A673 (cell line): Measurements from ENCODE around the gene TRAPPC14. TPM values are rescaled to one million over a fixed set of nuclear protein-coding genes. Genes with fewer than 3 reads are reported as not detected.
A peak's percentile ranks its signal among the peaks of the same experiment; 100 is the strongest.

ENCODE experiments used
- BruUV-seq: library from RNA; stranded (reverse); fragments of 400-500 nt; replicated peaks from 2 replicates; lab custom pipeline; 2021; lab: Mats Ljungman, UMichigan
- CTCF ChIA-PET: fragments of 300-600 bp; sonication (Branson Sonifier 250); formaldehyde crosslinking; loops from one replicate; lab custom pipeline; 2022; ENCODE audit warnings: antibody characterized with exemption; lab: Charles Lee
- POLR2A ChIA-PET: fragments of 300-600 bp; sonication (Branson Sonifier 250); formaldehyde crosslinking; loops from one replicate; lab custom pipeline; 2022; ENCODE audit warnings: antibody characterized with exemption; ENCODE audit not compliant: low non-redundant PET; lab: Charles Lee
- DNase-seq: peaks from one replicate; pipeline ENCODE4 v3.0.0-alpha.2; 2015; ENCODE audit warnings: low spot score
- H3K27ac ChIP-seq: fragments of 200-600 bp; sonication (generic); 2 replicates; pipeline ENCODE4 v1.5.1; 2016; ENCODE audit warnings: mixed run types, low read depth, mild to moderate bottlenecking, mixed read lengths, antibody characterized with exemption, low read length; ENCODE audit not compliant: poor library complexity, severe bottlenecking
- H3K27me3 ChIP-seq: fragments of 200-600 bp; sonication (generic); replicated peaks from 2 replicates; pipeline ENCODE4 v1.6.1; 2017; ENCODE audit warnings: mixed run types, low read depth, mild to moderate bottlenecking, mixed read lengths, antibody characterized with exemption, low read length; ENCODE audit not compliant: insufficient read depth, poor library complexity
- H3K36me3 ChIP-seq: fragments of 200-600 bp; sonication (generic); 2 replicates; pipeline ENCODE4 v1.6.1; 2016; ENCODE audit warnings: mixed run types, mild to moderate bottlenecking, mixed read lengths, antibody characterized with exemption, low read length; ENCODE audit not compliant: insufficient read depth, poor library complexity, severe bottlenecking
- H3K4me1 ChIP-seq: fragments of 200-600 bp; sonication (generic); 2 replicates; pipeline ENCODE4 v1.6.1; 2017; ENCODE audit warnings: mixed run types, mild to moderate bottlenecking, mixed read lengths, antibody characterized with exemption, low read length; ENCODE audit not compliant: insufficient read depth, poor library complexity, severe bottlenecking
- H3K4me3 ChIP-seq: fragments of 200-600 bp; sonication (generic); 2 replicates; pipeline ENCODE4 v1.5.1; 2016; ENCODE audit warnings: low read depth, mixed run types, mild to moderate bottlenecking, mixed read lengths, low read length; ENCODE audit not compliant: poor library complexity, severe bottlenecking
- H3K9me3 ChIP-seq: fragments of 200-600 bp; sonication (generic); 2 replicates; pipeline ENCODE4 v1.6.1; 2016; ENCODE audit warnings: mixed run types, low read depth, mild to moderate bottlenecking, mixed read lengths, antibody characterized with exemption, low read length; ENCODE audit not compliant: poor library complexity, severe bottlenecking
- EZH2 ChIP-seq: fragments of 200-600 bp; sonication (generic); IDR thresholded peaks from 2 replicates; pipeline ENCODE4 v1.6.1; 2017; ENCODE audit warnings: borderline replicate concordance, low read depth, mild to moderate bottlenecking, mixed read lengths, antibody characterized with exemption, low read length; ENCODE audit not compliant: poor library complexity, severe bottlenecking
- intact Hi-C: fragments of 100-400 bp; cut with micrococcal nuclease; formaldehyde crosslinking; loops from one replicate; pipeline ENCODE4 v1.10.0; 2022; ENCODE audit not compliant: unreplicated experiment
- total RNA-seq: library from RNA; stranded (reverse); gene quantifications from 2 replicates; pipeline ENCODE4 v1.2.3, GENCODE V29; 2021
- TF ChIP-seq, protein P1 (sequence below): fragments of 300-800, 200-600 bp; sonication (generic); conservative IDR thresholded peaks from 2 replicates; pipeline ENCODE4 v1.5.1; 2017; ENCODE audit warnings: low read depth, mild to moderate bottlenecking, antibody characterized with exemption, low read length, moderate library complexity, mixed read lengths

TRAPPC14 gene
- total RNA-seq, 1 experiment from 2014 or later: 22.6 TPM

DNA sequence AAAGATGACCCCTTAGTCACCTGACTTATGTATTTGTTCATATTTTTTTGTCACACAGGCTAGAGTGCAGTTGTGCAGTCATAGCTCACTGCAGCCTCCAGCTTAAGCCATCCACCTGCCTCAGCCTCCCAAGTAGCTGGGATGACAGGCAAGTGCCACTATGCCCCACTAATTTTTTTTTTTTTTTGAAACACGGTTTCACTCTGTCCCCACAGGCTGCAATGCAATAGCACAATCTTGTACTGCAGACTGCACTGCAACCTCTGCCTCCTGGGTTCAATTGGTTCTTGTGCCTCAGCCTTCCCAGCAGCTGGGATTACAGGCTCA lies 29.9 kb downstream of the TRAPPC14 start:
- ChIA-PET POLR2A (interaction anchor here (0.6 kb wide), 1 partner anchor 23 kb away, joined by 6 read pairs; no protein-coding TSS in a partner anchor), CTCF (no interaction called here)
- no peak for DNase-seq
- peaks cover 10% of the 10 kb centered on the region for H3K4me1 ChIP-seq
- H3K4me3 ChIP-seq: no peak overlapping the region
- H3K9me3 ChIP-seq: no peaks in the 10 kb centered on the region
- BruUV-seq: no TSS peak
- H3K27me3 ChIP-seq: no peaks in the 10 kb centered on the region
- H3K36me3 ChIP-seq: no peaks in the 10 kb centered on the region
- no peak for TF ChIP-seq EZH2
- TF ChIP-seq, protein P1, sequence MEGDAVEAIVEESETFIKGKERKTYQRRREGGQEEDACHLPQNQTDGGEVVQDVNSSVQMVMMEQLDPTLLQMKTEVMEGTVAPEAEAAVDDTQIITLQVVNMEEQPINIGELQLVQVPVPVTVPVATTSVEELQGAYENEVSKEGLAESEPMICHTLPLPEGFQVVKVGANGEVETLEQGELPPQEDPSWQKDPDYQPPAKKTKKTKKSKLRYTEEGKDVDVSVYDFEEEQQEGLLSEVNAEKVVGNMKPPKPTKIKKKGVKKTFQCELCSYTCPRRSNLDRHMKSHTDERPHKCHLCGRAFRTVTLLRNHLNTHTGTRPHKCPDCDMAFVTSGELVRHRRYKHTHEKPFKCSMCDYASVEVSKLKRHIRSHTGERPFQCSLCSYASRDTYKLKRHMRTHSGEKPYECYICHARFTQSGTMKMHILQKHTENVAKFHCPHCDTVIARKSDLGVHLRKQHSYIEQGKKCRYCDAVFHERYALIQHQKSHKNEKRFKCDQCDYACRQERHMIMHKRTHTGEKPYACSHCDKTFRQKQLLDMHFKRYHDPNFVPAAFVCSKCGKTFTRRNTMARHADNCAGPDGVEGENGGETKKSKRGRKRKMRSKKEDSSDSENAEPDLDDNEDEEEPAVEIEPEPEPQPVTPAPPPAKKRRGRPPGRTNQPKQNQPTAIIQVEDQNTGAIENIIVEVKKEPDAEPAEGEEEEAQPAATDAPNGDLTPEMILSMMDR: no peak
- intact Hi-C loops: no loop called here
- H3K27ac ChIP-seq: no peak overlapping the region

DNA sequence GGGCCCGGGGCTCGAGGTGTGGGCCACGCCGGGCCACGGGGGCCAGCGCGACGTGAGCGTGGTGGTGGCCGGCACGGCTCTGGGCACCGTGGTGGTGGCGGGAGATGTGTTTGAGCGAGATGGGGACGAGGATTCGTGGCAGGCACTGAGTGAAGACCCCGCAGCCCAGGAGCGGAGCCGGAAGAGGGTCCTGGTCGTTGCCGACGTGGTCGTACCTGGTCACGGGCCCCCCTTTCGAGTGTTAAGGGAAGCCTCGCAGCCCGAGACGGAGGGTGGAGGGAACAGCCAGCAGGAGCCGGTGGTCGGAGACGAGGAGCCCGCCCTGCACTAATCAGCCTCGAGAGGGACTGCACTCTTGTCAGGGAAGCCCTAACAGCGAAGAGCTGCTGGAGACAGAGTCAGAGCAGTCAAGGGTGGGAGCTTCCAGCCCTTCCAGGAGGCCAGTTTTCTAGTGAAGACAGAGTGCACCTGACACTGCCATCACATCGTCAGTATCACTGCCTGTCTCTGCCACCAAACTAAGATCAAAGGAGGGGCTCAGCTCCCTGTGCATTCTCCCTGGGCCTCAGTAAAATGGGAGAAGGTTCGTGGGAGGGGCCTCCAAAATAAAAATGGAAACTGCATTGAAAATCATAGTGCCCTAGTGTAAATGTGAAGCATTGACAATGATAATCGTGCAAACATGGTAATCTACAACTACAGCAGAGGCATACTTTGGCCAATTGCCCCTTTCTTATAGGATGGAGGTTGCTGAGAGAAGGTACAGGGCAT lies 30.5 kb downstream of the TRAPPC14 start:
- BruUV-seq: no TSS peak
- no peaks in the 10 kb centered on the region for H3K27me3 ChIP-seq
- H3K36me3 ChIP-seq: no peaks in the 10 kb centered on the region
- TF ChIP-seq EZH2: no peak
- TF ChIP-seq, protein P1: no peak
- H3K27ac ChIP-seq: peak overlapping the region; percentile 95
- DNase-seq: peak; percentile 39
- intact Hi-C loops: no loop called here
- H3K4me3 ChIP-seq: peak overlapping the region; percentile 62
- POLR2A ChIA-PET: interaction anchor here (0.6 kb wide), 1 partner anchor 24 kb away, joined by 6 read pairs; no protein-coding TSS in a partner anchor
- H3K4me1 ChIP-seq: peaks cover 10% of the 10 kb centered on the region
- CTCF ChIA-PET: no interaction called here
- H3K9me3 ChIP-seq: no peaks in the 10 kb centered on the region

DNA sequence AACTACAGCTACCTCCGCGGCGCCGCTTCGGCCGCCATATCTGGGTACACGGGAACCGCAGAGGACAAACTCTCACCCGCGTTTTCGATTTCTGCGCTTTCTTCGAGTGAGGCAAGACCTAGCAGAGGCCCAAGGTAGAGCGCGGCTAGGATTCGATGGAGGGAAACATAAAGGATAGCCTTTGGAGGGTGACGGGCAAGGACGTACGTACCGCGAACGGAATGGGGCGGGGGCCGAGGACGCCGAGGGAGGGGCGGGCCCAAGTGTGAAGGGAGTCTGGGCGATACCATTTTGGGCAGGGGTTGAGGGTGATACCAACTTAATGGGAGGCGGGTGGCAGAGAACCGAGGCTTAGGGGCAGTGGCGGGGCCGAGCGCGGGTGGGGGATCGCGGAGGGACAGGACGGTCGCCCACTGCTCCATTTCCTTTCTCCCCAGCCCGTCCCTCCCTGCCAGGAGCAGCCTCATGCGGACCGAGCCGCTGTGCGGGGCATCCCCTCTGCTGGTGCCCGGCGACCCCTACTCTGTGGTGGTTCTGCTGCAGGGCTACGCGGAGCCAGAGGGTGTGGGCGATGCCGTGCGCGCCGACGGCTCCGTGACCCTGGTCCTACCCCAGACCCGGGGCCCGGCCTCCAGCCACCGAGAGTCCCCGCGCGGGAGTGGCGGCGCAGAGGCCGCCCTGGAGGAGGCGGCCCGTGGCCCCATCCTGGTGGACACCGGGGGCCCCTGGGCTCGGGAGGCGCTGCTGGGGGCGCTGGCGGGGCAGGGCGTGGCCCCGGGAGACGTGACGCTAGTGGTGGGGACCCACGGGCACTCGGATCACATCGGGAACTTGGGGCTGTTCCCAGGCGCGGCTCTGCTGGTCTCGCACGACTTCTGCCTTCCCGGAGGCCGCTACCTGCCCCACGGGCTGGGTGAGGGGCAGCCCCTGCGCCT lies 31.3 kb downstream of the TRAPPC14 start, which contains the start of gene MBLAC1:
MBLAC1 (plus strand) TSS at position 37 of the 935 bp plus-strand sequence; CDS start at position 466, 429 bp downstream.
- CTCF ChIA-PET: no interaction called here

More for the DNA sequence above, 31.3 kb downstream of the TRAPPC14 start, which contains the start of gene MBLAC1:
- Histone ChIP-seq H3K36me3 (no peaks in the 10 kb centered on the region), H3K4me3 (peak within 1 kb of the TSS; percentile 62), H3K4me1 (peaks cover 10% of the 10 kb centered on the region), H3K27me3 (no peaks in the 10 kb centered on the region), H3K27ac (peak within 1 kb of the TSS; percentile 95), H3K9me3 (no peaks in the 10 kb centered on the region)
- intact Hi-C loops: no loop called here
- POLR2A ChIA-PET: interaction anchor here (0.8 to 1.2 kb wide), 2 partner anchors 25 to 302 kb away, joined by 4 to 5 read pairs; partner anchors contain the start of genes AP4M1 and ZCWPW1
- no TSS peak for BruUV-seq
- peak; percentile 95 for DNase-seq
- TF ChIP-seq, protein P1: no peak
- TF ChIP-seq EZH2: no peak
